Limb (tissue), 2 donors: ENCODE data around the gene TSC2.

Experiments used
- DNase-seq, 2 donors: peaks; one replicate each; pipeline ENCODE4 v3.0.0-alpha.2; 2016; ENCODE audit errors: extremely low spot score in 2 of 2

TSC2 gene

GRCh38 chr16:2066139-2066538 is 18.4 kb downstream of the TSC2 start:
- no peak for DNase-seq

DNA sequence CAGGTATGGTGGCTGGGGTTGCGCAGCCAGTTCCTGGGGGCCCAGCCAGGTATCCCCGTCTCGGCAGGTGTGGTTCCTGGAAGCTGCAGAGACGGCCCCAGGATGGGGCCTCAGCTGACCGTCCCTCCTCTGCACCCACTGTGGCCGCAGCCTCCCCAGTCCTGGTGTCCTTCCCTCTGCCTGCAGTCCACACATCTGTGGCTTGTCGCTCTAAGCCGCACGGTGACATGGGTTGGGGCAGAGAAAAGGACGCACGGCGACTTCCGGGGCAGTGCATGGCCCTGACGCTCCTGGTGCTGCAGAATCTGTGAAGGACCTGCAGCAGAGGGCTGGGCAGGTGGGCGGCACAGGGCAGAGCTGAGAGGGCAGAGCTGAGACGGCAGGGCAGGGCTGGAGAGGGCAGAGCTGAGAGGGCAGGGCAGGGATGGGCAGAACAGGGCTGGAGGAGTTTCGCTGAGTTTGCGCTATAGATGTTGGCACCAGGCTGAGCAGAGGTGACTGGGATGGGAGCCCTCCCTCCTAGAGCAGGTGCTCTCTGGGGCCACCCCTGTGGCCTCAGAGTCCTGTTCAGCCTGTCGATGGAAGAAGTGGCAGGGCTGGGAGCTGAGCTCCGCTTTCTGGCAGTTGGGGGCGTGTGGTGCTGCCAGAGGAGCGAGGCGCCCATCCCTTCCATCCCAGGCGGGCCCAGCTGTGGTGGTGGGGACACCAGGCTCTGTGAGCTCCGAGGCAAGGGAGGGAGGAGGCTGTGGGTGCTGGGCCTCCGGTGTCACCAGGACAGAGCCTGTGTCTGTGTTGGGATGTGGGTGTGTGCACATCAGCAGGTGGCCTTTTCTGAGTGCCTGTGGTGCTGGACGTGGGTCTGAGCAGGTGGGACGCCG is 23.0 kb downstream of the TSC2 start:
- no peak for DNase-seq

DNA sequence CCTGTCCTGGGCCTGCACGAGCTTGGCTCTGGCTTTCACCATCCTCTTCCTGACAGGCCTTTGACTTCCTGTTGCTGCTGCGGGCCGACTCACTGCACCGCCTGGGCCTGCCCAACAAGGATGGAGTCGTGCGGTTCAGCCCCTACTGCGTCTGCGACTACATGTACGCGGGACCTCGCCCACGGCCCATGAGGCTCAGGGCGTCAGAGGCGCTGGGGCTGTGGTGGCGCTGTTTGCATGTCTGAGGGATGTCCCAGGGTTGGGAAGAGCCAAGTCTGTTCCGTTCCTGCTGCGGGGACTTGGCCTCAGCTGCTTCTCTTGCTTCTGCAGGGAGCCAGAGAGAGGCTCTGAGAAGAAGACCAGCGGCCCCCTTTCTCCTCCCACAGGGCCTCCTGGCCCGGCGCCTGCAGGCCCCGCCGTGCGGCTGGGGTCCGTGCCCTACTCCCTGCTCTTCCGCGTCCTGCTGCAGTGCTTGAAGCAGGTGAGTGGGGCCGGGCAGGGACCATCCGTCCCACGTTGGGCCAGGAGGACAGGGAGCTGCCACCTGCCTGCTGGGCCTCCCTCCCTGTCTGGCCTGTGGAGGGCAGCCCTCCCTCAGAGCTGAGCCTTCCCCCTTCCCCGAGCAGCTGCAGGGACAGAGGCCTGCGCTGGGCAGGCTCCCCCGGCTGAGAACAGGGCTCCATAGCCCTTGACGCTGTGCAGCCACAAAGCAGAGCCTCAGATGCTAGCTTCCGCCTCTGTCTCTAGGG is 23.8 kb downstream of the TSC2 start:
- no peak for DNase-seq

GRCh38 chr16:2072926-2073325 is 25.1 kb downstream of the TSC2 start:
- DNase-seq: no peak

DNA sequence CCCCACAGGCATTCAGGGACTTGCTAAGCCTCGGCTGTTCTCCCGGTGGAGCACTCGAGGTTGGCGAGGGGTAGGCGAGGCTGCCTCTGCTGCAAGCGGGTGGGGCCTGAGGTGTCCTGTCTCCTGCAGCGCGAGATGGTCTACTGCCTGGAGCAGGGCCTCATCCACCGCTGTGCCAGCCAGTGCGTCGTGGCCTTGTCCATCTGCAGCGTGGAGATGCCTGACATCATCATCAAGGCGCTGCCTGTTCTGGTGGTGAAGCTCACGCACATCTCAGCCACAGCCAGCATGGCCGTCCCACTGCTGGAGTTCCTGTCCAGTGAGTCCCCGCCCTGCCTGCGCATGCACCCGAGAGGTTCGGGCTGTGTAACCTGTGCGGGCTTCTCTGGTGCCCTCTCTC is 26.3 kb downstream of the TSC2 start:
- DNase-seq: no peak

GRCh38 chr16:2075631-2076030 is 27.8 kb downstream of the TSC2 start:
- DNase-seq: no peak

DNA sequence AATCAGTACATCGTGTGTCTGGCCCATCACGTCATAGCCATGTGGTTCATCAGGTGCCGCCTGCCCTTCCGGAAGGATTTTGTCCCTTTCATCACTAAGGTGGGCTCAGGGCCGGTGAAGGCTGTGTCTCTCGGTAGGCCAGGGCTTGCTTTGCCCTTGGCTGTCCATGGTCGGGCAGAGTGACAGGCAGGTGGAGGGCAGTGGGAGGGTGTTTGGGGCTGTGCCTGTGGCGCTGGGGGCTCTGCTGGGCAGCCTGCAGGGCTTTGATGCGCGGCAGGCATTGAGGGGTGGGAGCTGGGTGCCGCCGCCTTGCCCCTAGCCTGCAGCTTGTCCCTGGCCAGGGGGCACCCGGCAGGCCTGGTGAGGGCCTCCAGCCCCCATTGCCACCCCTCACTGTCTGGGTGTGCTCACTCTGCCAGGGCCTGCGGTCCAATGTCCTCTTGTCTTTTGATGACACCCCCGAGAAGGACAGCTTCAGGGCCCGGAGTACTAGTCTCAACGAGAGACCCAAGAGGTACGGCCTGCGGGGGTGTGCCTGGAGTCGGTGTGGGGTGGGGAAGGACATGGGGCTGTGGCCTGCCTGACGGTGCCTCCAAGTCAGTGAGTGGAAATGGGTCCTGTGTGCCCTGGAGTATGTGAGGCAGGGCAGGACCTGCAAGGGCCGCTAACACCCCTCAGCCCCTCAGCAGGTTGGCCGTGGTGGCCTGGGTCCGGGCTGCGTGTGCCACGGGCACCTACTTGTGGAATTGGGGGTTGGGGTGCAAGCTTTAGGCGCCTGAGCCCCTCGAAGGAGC is 28.5 kb downstream of the TSC2 start:
- no peak for DNase-seq

DNA sequence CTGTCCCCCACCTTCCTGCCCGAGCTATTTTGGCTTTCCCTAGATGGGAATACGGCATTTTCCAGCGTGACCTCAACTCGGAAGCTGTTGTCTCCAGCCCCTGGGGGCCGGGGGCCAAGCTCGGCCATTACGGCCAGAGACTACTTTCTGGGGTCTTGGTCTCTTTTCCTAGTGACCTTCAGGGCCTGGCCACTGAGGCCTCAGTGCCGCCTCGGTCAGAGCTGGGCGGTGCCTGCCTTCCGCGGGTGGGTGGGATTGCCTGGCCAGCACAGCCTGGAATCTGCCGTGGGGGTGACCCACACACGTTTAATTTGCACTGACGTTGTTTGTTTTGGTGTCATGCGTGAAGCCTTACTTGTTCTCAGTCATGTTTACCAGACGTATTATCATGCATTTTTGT is 29.2 kb downstream of the TSC2 start:
- no peak for DNase-seq

DNA sequence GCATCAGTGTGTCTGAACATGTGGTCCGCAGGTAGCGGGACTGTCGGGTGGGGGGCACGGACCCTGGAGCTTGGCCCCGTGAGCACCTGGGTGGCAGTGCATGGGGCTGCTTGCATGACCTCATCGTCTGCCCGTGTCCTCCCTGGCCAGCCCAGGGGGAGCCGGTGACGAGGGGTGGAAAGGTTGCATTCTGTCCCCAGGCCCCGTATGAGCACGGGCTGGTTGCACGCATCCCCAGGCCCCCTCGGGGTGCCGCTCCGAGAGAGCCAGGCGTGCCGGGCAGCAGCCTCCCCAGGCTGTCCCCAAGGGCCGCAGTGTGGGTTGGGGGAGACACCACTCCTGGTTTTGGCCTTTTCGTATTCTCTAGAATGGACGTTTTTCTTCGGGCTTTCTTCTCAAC is 29.9 kb downstream of the TSC2 start:
- no peak for DNase-seq

DNA sequence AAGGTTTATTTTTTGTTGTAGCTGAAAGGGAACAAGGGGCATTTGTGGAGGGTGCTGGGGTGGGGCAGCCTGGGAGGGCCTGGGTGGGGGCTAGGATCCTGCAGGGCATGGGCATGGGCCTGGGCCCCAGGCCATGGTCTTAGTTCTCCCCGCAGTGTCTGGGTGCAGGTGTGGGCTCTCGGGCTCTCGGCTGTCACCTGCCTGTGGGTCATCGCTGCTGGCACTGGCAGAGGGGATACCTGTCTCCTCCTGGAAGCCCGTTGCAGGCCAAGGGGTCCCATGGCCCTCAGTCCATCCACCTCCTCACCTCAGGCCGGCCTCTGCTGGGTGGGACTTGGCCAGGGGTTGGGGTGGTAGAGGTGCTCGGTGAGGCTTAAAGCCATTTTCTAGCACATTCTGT is 30.3 kb downstream of the TSC2 start:
- no peak for DNase-seq

DNA sequence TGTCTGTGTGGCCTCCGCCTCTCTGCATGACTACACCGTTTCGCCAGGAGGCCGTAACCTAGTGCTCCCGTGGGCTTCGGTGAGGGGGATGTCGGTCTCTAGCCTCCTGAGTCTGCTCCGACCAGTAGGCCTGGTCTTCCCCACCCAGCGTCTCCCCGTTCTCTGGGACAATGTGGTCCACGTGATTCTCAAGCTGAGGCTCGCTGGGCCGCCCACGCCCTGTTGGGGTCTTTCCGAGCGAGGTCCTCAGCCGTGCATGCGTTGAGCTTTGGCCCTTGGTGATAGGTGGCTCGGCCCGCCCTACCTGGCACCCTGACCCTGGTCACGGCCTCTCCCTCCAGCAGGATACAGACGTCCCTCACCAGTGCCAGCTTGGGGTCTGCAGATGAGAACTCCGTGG is 30.9 kb downstream of the TSC2 start:
- DNase-seq: no peak

DNA sequence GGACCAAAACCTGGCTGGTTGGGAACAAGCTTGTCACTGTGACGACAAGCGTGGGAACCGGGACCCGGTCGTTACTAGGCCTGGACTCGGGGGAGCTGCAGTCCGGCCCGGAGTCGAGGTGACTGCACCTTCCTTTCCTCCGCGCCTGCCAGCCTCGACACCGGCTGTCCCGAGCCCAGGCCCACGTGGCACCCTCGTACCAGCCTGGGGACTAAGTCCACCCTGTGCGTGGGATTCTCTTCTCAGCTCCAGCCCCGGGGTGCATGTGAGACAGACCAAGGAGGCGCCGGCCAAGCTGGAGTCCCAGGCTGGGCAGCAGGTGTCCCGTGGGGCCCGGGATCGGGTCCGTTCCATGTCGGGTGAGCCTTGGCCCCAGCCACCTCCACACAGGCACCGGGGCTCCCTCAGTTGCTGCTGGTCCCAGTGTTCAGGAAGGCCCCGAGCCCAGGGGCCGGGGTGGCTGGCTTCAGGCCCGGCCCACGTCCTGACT is 31.6 kb downstream of the TSC2 start:
- DNase-seq: no peak

DNA sequence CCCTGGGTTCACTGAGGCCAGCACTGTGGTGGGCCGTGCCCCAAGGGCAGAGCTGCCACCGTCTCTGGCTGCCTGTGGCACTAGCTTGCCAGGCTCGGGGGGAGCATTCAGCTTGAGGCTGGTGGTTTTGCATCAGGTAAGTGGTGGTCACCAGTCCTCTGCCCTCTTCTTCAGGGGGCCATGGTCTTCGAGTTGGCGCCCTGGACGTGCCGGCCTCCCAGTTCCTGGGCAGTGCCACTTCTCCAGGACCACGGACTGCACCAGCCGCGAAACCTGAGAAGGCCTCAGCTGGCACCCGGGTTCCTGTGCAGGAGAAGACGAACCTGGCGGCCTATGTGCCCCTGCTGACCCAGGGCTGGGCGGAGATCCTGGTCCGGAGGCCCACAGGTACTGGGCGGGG is 32.2 kb downstream of the TSC2 start:
- no peak for DNase-seq

DNA sequence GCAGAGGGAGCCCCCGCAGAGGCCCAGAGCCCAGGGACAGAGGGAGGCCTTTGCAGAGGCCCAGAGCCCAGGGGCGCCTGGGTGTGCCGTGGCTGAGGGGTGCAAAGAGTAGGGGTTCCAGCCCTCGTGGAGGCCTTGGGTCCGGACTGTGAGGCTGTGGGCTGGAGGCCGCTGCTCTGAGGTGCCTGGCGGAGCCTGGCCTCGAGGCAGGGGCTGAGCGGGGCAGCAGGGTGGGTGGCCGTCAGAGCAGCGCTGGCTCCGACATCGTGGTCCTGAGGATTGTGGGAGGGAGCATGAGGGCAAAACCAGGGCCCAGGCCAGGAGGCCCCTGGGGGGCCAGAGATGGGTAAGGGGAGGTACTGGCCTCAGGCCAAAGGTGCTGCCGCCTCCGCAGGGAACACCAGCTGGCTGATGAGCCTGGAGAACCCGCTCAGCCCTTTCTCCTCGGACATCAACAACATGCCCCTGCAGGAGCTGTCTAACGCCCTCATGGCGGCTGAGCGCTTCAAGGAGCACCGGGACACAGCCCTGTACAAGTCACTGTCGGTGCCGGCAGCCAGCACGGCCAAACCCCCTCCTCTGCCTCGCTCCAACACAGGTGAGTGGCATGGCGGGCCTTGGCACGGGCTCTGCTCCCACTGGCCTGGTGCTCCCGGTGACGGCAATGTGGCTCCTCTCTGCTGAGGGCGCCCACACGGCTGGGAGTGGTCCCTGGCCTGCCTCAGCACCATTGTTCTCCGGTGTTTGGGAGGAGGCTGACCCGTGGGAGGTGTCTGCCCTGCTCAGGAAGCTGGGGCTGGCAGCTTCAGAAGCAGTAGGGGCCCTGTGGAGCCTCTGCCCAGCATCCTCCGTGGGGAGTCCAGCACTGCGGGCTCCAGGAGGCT is 33.7 kb downstream of the TSC2 start:
- no peak for DNase-seq

GRCh38 chr16:2082171-2082982 is 34.6 kb downstream of the TSC2 start:
- DNase-seq: no peak

DNA sequence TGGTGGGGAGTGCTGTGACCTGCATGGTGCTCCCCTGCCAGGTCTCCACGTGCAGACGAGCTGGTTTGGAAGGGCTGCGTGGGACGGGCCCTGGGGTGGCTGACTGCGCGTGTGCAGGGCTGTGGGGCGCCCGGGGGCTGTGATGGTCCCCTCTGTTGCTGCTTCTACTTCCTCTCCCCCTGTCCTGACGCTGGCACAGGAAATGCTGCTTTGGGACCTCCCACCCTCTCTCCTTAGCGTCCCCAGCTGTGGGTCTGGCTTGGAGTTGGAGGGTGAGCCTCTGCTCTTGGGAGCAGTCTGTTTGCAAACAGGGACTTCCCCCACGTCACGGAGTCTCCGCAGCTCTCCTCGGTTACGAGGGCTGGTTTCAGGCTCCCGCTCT is 35.2 kb downstream of the TSC2 start:
- DNase-seq: no peak

GRCh38 chr16:2083409-2083808 is 35.6 kb downstream of the TSC2 start:
- DNase-seq: no peak

DNA sequence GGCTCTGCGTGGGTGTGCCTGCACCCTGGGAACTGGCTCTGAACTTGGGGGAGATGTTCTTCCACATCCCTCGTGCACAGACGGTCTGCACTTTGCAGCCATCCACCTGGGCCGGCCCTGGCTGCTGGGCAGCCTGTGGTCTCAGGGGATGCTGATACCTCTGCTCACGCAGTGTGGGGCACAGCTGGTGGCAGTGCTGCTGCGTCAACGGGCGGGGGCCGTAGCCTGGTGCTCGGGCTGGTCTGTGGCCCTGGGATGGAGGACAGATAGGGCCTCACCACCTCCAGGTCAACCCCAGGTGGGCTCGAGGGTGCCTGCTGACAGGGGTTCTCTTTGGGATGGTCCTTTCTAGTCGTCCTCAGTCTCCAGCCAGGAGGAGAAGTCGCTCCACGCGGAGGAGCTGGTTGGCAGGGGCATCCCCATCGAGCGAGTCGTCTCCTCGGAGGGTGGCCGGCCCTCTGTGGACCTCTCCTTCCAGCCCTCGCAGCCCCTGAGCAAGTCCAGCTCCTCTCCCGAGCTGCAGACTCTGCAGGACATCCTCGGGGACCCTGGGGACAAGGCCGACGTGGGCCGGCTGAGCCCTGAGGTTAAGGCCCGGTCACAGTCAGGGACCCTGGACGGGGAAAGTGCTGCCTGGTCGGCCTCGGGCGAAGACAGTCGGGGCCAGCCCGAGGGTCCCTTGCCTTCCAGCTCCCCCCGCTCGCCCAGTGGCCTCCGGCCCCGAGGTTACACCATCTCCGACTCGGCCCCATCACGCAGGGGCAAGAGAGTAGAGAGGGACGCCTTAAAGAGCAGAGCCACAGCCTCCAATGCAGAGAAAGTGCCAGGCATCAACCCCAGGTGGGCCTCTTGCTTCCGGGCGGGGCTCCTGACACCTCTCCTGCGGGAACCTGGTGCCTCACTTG is 36.3 kb downstream of the TSC2 start:
- no peak for DNase-seq
